Nephron (organoid): ENCODE results near the gene GCC2.

Source experiments
- H3K27ac Mint-ChIP-seq, 3 experiments: 2 replicates each; pipeline ENCODE4 v1.8.0; 2020; ENCODE audit warnings: mixed read lengths in 3 of 3, mild to moderate bottlenecking in 2 of 3, moderate library complexity in 1 of 3
- H3K27me3 Mint-ChIP-seq: 2 replicates; pipeline ENCODE4 v1.8.0; 2021; ENCODE audit warnings: low read depth, mild to moderate bottlenecking, moderate library complexity, mixed read lengths
- H3K36me3 Mint-ChIP-seq: 2 replicates; pipeline ENCODE4 v1.8.0; 2020; ENCODE audit warnings: low read depth, mixed read lengths
- H3K4me1 Mint-ChIP-seq: 2 replicates; pipeline ENCODE4 v1.8.0; 2020; ENCODE audit warnings: mixed read lengths
- H3K4me3 Mint-ChIP-seq, 3 experiments: 2 replicates each; pipeline ENCODE4 v1.8.0; 2020; ENCODE audit warnings: mild to moderate bottlenecking in 3 of 3, mixed read lengths in 3 of 3, moderate library complexity in 2 of 3
- H3K9me3 Mint-ChIP-seq: 2 replicates; pipeline ENCODE4 v1.8.0; 2020; ENCODE audit warnings: mixed read lengths
- TF ChIP-seq, protein P1 (sequence below), 3 experiments: fragments of 200-600 bp; sonication (generic); IDR thresholded peaks; one replicate each; pipeline ENCODE4 v1.5.0; 2021; ENCODE audit warnings: antibody characterized with exemption in 3 of 3; ENCODE audit not compliant: unreplicated experiment in 3 of 3

The GCC2 gene

DNA sequence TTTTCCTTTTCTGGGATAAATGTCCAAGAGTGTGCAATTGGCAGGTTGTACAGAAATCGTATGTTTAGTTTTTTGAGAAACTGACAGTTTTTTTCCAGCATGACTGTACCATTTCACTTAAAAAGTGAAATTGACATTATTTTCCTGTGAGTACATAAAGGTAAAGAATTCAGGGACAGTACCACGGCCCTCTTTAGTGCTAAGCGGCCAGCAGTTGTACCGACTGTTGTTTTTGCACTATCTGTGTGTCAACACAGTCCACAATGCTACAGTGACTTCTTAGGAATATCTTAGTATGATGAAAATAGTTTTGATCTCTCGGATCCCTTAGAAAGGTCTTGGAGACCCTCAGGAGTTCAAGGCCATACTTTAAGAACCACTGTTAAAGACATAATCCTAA, 87.9 kb downstream of the GCC2 start:
- TF ChIP-seq, protein P1, sequence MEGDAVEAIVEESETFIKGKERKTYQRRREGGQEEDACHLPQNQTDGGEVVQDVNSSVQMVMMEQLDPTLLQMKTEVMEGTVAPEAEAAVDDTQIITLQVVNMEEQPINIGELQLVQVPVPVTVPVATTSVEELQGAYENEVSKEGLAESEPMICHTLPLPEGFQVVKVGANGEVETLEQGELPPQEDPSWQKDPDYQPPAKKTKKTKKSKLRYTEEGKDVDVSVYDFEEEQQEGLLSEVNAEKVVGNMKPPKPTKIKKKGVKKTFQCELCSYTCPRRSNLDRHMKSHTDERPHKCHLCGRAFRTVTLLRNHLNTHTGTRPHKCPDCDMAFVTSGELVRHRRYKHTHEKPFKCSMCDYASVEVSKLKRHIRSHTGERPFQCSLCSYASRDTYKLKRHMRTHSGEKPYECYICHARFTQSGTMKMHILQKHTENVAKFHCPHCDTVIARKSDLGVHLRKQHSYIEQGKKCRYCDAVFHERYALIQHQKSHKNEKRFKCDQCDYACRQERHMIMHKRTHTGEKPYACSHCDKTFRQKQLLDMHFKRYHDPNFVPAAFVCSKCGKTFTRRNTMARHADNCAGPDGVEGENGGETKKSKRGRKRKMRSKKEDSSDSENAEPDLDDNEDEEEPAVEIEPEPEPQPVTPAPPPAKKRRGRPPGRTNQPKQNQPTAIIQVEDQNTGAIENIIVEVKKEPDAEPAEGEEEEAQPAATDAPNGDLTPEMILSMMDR (IDR thresholded peaks at IDR 0.05; ENCODE audit: unreplicated experiment in 3 of 3): no peak
- H3K4me3 Mint-ChIP-seq: peak overlapping the region; percentile 94 to 98 (median 98)
- H3K36me3 Mint-ChIP-seq: peaks cover 5% of the 10 kb centered on the region

DNA sequence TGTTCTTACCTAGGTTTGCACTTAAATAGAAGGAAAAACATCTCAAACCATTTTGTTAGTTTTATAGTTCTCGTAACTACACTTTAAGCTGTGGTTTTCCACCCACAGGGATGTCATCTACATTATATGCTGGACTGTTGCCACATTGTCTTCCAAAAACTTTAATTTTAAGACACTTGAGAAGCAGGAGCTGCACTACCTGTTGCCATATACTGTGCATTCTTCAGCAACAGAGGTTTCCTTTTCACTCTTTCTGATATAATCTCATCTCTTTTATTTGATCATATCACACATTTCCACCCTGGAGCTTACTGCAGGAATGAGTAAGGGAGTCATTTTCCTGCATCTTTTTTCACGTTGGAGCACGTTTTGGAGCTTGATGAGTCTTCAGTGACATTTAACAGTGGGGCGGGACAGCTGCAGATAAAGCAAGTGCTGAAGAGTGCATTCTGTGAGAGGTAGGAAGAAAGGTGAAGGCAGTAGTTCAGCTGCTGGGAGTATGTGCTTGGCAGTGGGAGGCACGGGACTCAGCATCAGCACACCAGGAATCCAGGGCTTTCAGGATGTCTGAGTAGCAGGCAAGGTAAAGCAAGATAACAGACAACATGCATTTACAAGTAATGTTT, 89.1 kb downstream of the GCC2 start:
- TF ChIP-seq, protein P1 (IDR thresholded peaks at IDR 0.05; ENCODE audit: unreplicated experiment in 3 of 3): no peak
- H3K27ac Mint-ChIP-seq: peak overlapping the region in 2 of 3 experiments; percentile 40 to 64

More for the DNA sequence above, 87.9 kb downstream of the GCC2 start:
- Mint-ChIP-seq H3K27me3 (no peaks in the 10 kb centered on the region), H3K9me3 (no peaks in the 10 kb centered on the region), H3K4me1 (peaks cover 44% of the 10 kb centered on the region), H3K27ac (no peak overlapping the region)

DNA sequence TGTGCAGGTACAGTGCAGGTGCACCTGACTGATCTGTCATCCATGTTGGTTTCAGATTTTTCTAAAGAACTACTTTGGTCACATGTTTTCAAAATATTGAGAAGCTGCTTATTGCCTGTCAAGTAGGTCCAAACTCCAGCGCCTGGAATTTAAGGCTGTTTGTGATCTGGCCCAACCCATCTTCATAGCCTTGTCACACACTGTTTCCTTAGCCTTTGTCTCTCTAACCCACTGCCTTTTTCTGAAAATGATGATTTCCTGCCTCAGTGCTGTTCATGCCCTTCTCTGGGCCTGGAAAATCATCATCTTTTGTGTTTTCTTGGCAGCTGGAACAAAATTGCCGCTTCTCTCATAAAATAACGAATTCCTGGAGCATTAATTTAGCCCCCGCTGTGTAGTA, 92.4 kb downstream of the GCC2 start:
- Mint-ChIP-seq H3K27ac (peak overlapping the region in 2 of 3 experiments; percentile 15 to 29), H3K4me3 (no peak overlapping the region), H3K4me1 (peaks cover 33% of the 10 kb centered on the region), H3K9me3 (no peaks in the 10 kb centered on the region), H3K27me3 (no peaks in the 10 kb centered on the region), H3K36me3 (peaks cover 26% of the 10 kb centered on the region)
- TF ChIP-seq, protein P1 (IDR thresholded peaks at IDR 0.05; ENCODE audit: unreplicated experiment in 3 of 3): no peak

More for the DNA sequence above, 89.1 kb downstream of the GCC2 start:
- Mint-ChIP-seq H3K9me3 (no peaks in the 10 kb centered on the region), H3K4me3 (peak overlapping the region in 2 of 3 experiments; percentile 74 to 98), H3K4me1 (peaks cover 46% of the 10 kb centered on the region), H3K36me3 (peaks cover 15% of the 10 kb centered on the region), H3K27me3 (no peaks in the 10 kb centered on the region)

DNA sequence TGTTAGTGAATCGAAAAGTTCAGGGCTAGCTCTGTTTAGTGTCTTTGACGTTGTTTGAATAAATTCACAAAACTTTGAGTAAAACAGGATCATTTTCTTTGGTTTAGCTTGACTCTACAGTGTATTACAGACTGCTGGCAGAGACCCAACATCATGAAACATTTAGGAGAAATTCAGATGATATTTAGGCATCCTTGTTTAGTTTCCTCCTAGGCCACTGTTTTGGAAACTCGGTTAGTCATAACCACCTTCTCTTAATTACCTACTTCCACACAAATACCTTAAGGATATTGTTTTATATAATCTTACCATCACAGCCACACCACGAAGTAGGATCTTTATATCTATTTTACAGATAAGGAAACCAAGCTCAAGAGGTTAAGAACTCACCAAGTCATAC, 93.1 kb downstream of the GCC2 start:
- H3K4me3 Mint-ChIP-seq: no peak overlapping the region
- TF ChIP-seq, protein P1 (IDR thresholded peaks at IDR 0.05; ENCODE audit: unreplicated experiment in 3 of 3): no peak
- peaks cover 37% of the 10 kb centered on the region for H3K4me1 Mint-ChIP-seq

DNA sequence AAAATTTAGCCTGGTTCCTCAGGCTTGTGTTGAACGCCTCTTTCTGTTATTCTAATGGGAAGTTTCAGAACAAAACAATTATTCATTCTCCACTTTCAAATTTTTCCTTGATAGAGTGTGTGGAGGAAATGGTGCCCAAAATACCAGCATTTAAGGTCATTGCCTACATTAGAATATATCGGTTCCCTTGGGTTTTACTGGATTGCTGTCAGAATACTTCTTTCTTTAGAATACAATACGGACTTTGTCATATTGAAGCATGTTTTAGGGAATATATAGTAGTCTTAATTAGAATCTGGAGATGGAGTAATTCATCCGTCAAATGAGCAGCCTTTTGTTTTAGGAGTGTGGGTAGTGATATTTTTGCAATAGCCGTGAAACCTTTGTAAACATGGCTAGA, 98.6 kb downstream of the GCC2 start:
- H3K4me3 Mint-ChIP-seq: no peak overlapping the region
- H3K9me3 Mint-ChIP-seq: no peaks in the 10 kb centered on the region
- no peaks in the 10 kb centered on the region for H3K27me3 Mint-ChIP-seq
- H3K27ac Mint-ChIP-seq: peak overlapping the region in 2 of 3 experiments; percentile 5 to 24
- H3K4me1 Mint-ChIP-seq: peaks cover 24% of the 10 kb centered on the region
- TF ChIP-seq, protein P1 (IDR thresholded peaks at IDR 0.05; ENCODE audit: unreplicated experiment in 3 of 3): no peak
- H3K36me3 Mint-ChIP-seq: peaks cover 14% of the 10 kb centered on the region

More for the DNA sequence above, 93.1 kb downstream of the GCC2 start:
- peaks cover 26% of the 10 kb centered on the region for H3K36me3 Mint-ChIP-seq
- no peaks in the 10 kb centered on the region for H3K27me3 Mint-ChIP-seq
- no peaks in the 10 kb centered on the region for H3K9me3 Mint-ChIP-seq
- H3K27ac Mint-ChIP-seq: peak overlapping the region; percentile 11 to 29 (median 15)
